CD14-positive monocyte (primary cell): Measurements from ENCODE around the gene ARSK. TPM values are rescaled to one million over a fixed set of nuclear protein-coding genes. Genes with fewer than 3 reads are reported as not detected.

Experiments used
- DNase-seq, 3 donors: peaks; one replicate each; pipeline ENCODE4 v3.0.0-alpha.2; 2011 to 2022
- H2AFZ ChIP-seq: 2 replicates; pipeline ENCODE4 v1.6.0; 2012; ENCODE audit warnings: mild to moderate bottlenecking, low read depth, low read length, inconsistent platforms; ENCODE audit not compliant: insufficient read depth, poor library complexity, severe bottlenecking
- H3K27ac ChIP-seq, 2 donors: 1 replicate in 1 of 2; 2 replicates in 1 of 2; pipeline ENCODE4 v1.5.1; 2012 to 2013; ENCODE audit warnings: low read length in 2 of 2, control low read depth in 1 of 2, inconsistent platforms in 1 of 2, low read depth in 1 of 2, mild to moderate bottlenecking in 1 of 2
- H3K27me3 ChIP-seq, 2 donors: one replicate each; pipeline versions ENCODE4 v1.6.0 to v1.6.1; 2011 to 2013; ENCODE audit warnings: low read length in 2 of 2; ENCODE audit not compliant: control insufficient read depth in 2 of 2, insufficient read depth in 2 of 2
- H3K36me3 ChIP-seq, 2 donors: replicated peaks in 1 of 2; 1 replicate in 1 of 2; 2 replicates in 1 of 2; pipeline versions ENCODE4 v1.5.1 to v1.6.1; 2012 to 2013; ENCODE audit warnings: low read length in 2 of 2, control low read depth in 1 of 2, inconsistent platforms in 1 of 2, mild to moderate bottlenecking in 1 of 2; ENCODE audit not compliant: insufficient read depth in 2 of 2, control insufficient read depth in 1 of 2
- H3K4me1 ChIP-seq, 2 donors: 1 replicate in 1 of 2; 2 replicates in 1 of 2; pipeline versions ENCODE4 v1.5.1 to v1.6.1; 2012 to 2013; ENCODE audit warnings: low read length in 2 of 2, control low read depth in 1 of 2, inconsistent platforms in 1 of 2, mild to moderate bottlenecking in 1 of 2, moderate library complexity in 1 of 2; ENCODE audit not compliant: insufficient read depth in 2 of 2, control insufficient read depth in 1 of 2
- H3K4me2 ChIP-seq: replicated peaks from 2 replicates; pipeline ENCODE3; 2012; ENCODE audit warnings: low read length, moderate library complexity, mild to moderate bottlenecking; ENCODE audit not compliant: poor library complexity, severe bottlenecking; ENCODE audit errors: extremely low read depth
- H3K4me3 ChIP-seq, 3 experiments: fragments of 200-600 bp in 1 of 3; sonication (generic) in 1 of 3; replicated peaks in 1 of 3; 1 replicate in 2 of 3; 2 replicates in 1 of 3; pipeline ENCODE4 v1.5.1; 2011 to 2013; ENCODE audit warnings: low read length in 3 of 3, mild to moderate bottlenecking in 3 of 3, control low read depth in 2 of 3, low read depth in 2 of 3, inconsistent platforms in 1 of 3, moderate library complexity in 1 of 3
- H3K79me2 ChIP-seq: 2 replicates; pipeline ENCODE4 v1.6.0; 2012; ENCODE audit warnings: mild to moderate bottlenecking, control low read depth, inconsistent platforms, low read length, moderate library complexity; ENCODE audit not compliant: insufficient read depth
- H3K9ac ChIP-seq: 2 replicates; pipeline ENCODE4 v1.6.0; 2017; ENCODE audit warnings: low read length, mild to moderate bottlenecking; ENCODE audit not compliant: insufficient read depth, poor library complexity, severe bottlenecking
- H3K9me3 ChIP-seq, 2 donors: replicated peaks in 1 of 2; 1 replicate in 1 of 2; 2 replicates in 1 of 2; pipeline versions ENCODE4 v1.5.1 to v1.6.1; 2012 to 2013; ENCODE audit warnings: low read length in 2 of 2, control low read depth in 1 of 2; ENCODE audit not compliant: control insufficient read depth in 1 of 2, insufficient read depth in 1 of 2
- H4K20me1 ChIP-seq: 2 replicates; pipeline ENCODE4 v1.6.0; 2012; ENCODE audit warnings: mild to moderate bottlenecking, low read length, control low read depth, moderate library complexity; ENCODE audit not compliant: insufficient read depth
- H3K27ac Mint-ChIP-seq, 7 donors: one replicate each; pipeline ENCODE4 v1.8.0; 2020; ENCODE audit warnings: mild to moderate bottlenecking in 7 of 7, mixed read lengths in 7 of 7, moderate library complexity in 6 of 7, inconsistent platforms in 2 of 7
- H3K27me3 Mint-ChIP-seq, 3 donors: one replicate each; pipeline ENCODE4 v1.8.0; 2021 to 2022; ENCODE audit warnings: low read depth in 3 of 3, mild to moderate bottlenecking in 3 of 3, mixed read lengths in 3 of 3, moderate library complexity in 3 of 3, inconsistent platforms in 1 of 3
- H3K36me3 Mint-ChIP-seq, 2 donors: one replicate each; pipeline ENCODE4 v1.8.0; 2020; ENCODE audit warnings: mixed read lengths in 2 of 2, inconsistent platforms in 1 of 2, mild to moderate bottlenecking in 1 of 2
- H3K4me1 Mint-ChIP-seq: one replicate; pipeline ENCODE4 v1.8.0; 2020; ENCODE audit warnings: mild to moderate bottlenecking, mixed read lengths
- H3K4me3 Mint-ChIP-seq, 2 donors: one replicate each; pipeline ENCODE4 v1.8.0; 2020; ENCODE audit warnings: mild to moderate bottlenecking in 2 of 2, mixed read lengths in 2 of 2, moderate library complexity in 1 of 2
- H3K9me3 Mint-ChIP-seq, 7 donors: one replicate each; pipeline ENCODE4 v1.8.0; 2020 to 2022; ENCODE audit warnings: mixed read lengths in 7 of 7, mild to moderate bottlenecking in 6 of 7, moderate library complexity in 6 of 7, inconsistent platforms in 2 of 7
- WGBS: methylation state at CpG from one replicate; pipeline ENCODE4 v1.1.5; 2013; ENCODE audit warnings: missing lambda C conversion rate; ENCODE audit not compliant: insufficient coverage; 5-methylcytosine and 5-hydroxymethylcytosine counted together
- intact Hi-C, 2 donors: fragments of 100-400 bp; cut with micrococcal nuclease; formaldehyde crosslinking; loops; one replicate each; pipeline versions ENCODE4 v1.15.0 to v1.15.1; 2023
- polyA plus RNA-seq, 3 donors: library from polyadenylated mRNA; depleted of rRNA in 1 of 3; unstranded in 2 of 3; stranded (reverse) in 1 of 3; fragments of 300-500 nt in 2 of 3; fragments of >200 nt in 1 of 3; fragmentation: Illumina TruSeq in 2 of 3; gene quantifications; 1 replicate in 2 of 3; 2 replicates in 1 of 3; pipeline ENCODE4 v1.2.3, GENCODE V29; 2012 to 2021
- TF ChIP-seq, protein P1 (sequence below): fragments of 200-600 bp; IDR thresholded peaks from one replicate; pipeline ENCODE4 v1.8.0; 2022; ENCODE audit warnings: antibody characterized with exemption, mild to moderate bottlenecking

ARSK gene
- polyA plus RNA-seq, 3 donors: 0.67 to 1.3 (median 1.3) TPM

DNA sequence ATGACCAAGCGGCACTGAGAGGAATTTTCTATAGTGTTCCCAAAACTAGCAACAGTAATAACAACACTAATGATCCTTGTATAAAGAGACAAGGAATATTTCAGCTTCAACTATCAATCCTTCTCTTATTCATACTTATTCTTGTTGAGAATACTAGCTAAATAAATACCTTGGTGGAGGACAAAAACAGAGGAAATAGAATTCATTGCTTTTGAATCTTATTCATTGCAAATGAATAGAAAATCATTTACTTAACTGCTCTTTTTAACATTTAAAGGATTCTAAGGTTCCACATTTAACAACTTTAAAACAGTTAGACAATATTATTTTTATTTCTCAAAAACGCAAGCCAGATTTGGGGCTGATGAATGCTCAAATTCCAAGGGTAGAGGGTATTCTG is 22.5 kb upstream of the ARSK start:
- intact Hi-C loops: no loop called here
- Histone ChIP-seq H3K27me3 (no peaks in the 10 kb centered on the region), H3K4me3 (no peak overlapping the region), H3K27ac (no peak overlapping the region), H3K79me2 (no peaks in the 10 kb centered on the region), H3K9ac (no peak overlapping the region), H3K4me2 (no peak overlapping the region), H2AFZ (no peak overlapping the region), H3K4me1 (no peaks in the 10 kb centered on the region), H3K9me3 (no peaks in the 10 kb centered on the region), H3K36me3 (peaks cover 65 to 98% of the 10 kb centered on the region in 2 donors), H4K20me1 (no peaks in the 10 kb centered on the region)
- H3K9me3 Mint-ChIP-seq: no peaks in the 10 kb centered on the region
- H3K27ac Mint-ChIP-seq: no peak overlapping the region
- peaks cover 76 to 91% of the 10 kb centered on the region in 2 donors for H3K36me3 Mint-ChIP-seq
- H3K4me3 Mint-ChIP-seq: no peak overlapping the region
- TF ChIP-seq, protein P1, sequence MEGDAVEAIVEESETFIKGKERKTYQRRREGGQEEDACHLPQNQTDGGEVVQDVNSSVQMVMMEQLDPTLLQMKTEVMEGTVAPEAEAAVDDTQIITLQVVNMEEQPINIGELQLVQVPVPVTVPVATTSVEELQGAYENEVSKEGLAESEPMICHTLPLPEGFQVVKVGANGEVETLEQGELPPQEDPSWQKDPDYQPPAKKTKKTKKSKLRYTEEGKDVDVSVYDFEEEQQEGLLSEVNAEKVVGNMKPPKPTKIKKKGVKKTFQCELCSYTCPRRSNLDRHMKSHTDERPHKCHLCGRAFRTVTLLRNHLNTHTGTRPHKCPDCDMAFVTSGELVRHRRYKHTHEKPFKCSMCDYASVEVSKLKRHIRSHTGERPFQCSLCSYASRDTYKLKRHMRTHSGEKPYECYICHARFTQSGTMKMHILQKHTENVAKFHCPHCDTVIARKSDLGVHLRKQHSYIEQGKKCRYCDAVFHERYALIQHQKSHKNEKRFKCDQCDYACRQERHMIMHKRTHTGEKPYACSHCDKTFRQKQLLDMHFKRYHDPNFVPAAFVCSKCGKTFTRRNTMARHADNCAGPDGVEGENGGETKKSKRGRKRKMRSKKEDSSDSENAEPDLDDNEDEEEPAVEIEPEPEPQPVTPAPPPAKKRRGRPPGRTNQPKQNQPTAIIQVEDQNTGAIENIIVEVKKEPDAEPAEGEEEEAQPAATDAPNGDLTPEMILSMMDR: no peak
- DNase-seq: no peak
- H3K27me3 Mint-ChIP-seq: no peaks in the 10 kb centered on the region
- no CpG with 5 or more reads among the region's 2 CpGs for WGBS
- no peaks in the 10 kb centered on the region for H3K4me1 Mint-ChIP-seq

DNA sequence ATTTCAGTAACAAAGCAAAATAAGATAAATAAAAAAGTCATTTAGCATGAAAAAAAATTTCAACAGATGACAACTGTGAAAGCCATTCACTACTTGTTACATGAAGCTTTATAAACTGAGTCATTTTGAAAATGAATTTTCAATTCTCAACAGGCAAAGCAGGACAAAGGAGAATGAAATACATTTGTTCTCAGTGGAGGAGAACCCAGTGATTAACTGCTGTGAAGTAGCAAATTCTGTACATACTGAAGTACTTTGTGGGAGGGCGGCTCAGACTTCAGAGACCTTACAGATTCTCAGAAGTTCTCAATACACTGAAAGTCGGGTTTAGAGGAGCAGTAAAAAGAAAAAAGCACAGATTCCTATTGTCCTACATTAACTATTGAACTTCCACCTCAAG is 21.8 kb upstream of the ARSK start:
- peaks cover 63 to 95% of the 10 kb centered on the region in 2 donors for H3K36me3 ChIP-seq
- H3K9ac ChIP-seq: no peak overlapping the region
- H4K20me1 ChIP-seq: no peaks in the 10 kb centered on the region
- no peak overlapping the region for H3K27ac ChIP-seq
- DNase-seq: no peak
- H3K79me2 ChIP-seq: no peaks in the 10 kb centered on the region
- H3K27ac Mint-ChIP-seq: no peak overlapping the region
- H3K4me1 ChIP-seq: no peaks in the 10 kb centered on the region
- no peaks in the 10 kb centered on the region for H3K27me3 Mint-ChIP-seq
- no peak overlapping the region for H3K4me3 Mint-ChIP-seq
- H2AFZ ChIP-seq: no peak overlapping the region
- H3K4me1 Mint-ChIP-seq: no peaks in the 10 kb centered on the region
- no peaks in the 10 kb centered on the region for H3K9me3 ChIP-seq
- H3K4me3 ChIP-seq: no peak overlapping the region
- WGBS: 100% methylated on average over 1 of the region's 2 CpGs
- no peak overlapping the region for H3K4me2 ChIP-seq
- TF ChIP-seq, protein P1: no peak
- peaks cover 70 to 84% of the 10 kb centered on the region in 2 donors for H3K36me3 Mint-ChIP-seq
- intact Hi-C loops: no loop called here
- no peaks in the 10 kb centered on the region for H3K27me3 ChIP-seq
- H3K9me3 Mint-ChIP-seq: no peaks in the 10 kb centered on the region
